ENCODE data around the gene HSPBP1.

GRCh38 chr19:55304980-55305379 is 25.1 kb upstream of the HSPBP1 start:
- TF ChIP-seq, protein P1, sequence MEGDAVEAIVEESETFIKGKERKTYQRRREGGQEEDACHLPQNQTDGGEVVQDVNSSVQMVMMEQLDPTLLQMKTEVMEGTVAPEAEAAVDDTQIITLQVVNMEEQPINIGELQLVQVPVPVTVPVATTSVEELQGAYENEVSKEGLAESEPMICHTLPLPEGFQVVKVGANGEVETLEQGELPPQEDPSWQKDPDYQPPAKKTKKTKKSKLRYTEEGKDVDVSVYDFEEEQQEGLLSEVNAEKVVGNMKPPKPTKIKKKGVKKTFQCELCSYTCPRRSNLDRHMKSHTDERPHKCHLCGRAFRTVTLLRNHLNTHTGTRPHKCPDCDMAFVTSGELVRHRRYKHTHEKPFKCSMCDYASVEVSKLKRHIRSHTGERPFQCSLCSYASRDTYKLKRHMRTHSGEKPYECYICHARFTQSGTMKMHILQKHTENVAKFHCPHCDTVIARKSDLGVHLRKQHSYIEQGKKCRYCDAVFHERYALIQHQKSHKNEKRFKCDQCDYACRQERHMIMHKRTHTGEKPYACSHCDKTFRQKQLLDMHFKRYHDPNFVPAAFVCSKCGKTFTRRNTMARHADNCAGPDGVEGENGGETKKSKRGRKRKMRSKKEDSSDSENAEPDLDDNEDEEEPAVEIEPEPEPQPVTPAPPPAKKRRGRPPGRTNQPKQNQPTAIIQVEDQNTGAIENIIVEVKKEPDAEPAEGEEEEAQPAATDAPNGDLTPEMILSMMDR (IDR thresholded peaks at IDR 0.05), result no peak
- TF ChIP-seq POLR2AphosphoS5 (IDR thresholded peaks at IDR 0.05) (no peak), POLR2A (IDR thresholded peaks at IDR 0.05) (no peak)
